GM12874 (cell line): ENCODE measurements around the gene GTPBP3.

ENCODE experiments used
- TF ChIP-seq, protein P1 (sequence below): IDR thresholded peaks from 2 replicates; pipeline ENCODE4 v1.5.1; 2011; ENCODE audit warnings: low read depth, mild to moderate bottlenecking, control low read depth, low read length, moderate library complexity; ENCODE audit not compliant: insufficient read depth

The GTPBP3 gene

DNA sequence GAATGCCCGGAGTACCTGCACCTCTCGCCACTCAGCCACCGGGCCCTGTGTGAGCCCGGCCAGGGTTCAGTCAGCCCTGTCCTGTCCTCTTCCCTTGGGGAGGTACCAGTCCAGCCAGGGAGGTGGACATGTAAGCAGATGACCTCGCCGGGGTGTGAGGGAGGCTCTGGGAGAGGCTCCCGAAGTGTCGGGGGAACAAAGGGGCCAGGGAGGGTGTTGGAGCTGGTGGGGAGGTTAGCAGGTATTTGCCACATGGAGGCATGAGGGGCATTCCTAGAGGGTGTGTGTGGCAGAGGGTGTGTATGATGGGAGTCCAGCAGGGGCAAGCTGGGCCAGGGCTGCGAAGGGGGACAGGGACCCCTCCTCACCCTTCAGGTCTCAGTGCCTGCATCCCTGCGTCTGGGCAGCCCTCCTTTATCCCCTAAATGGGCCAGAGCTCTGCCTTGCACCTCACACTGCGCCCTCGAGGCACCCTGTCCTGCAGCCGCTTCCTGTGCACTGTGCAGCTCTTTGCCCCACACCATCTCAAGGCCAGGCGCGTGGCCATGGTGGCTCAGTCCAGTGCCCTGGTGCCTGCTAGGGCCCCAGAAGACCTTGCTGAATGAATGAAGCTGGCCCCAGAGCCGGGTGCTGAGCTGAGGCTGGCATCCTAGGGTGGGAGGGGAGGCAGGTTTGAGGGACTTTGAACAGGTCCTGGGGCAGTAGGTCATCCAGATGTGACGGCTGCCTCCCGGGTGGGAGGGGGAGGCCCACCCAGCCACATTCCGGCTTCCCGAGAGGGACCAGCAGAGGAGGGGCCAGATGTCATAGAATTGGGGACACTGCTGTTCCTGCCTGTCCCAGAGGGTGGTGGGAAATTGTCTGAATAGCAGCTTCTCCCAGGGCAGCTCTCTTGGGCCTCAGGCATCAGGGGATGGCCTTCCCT lies 24.9 kb upstream of the GTPBP3 start:
- TF ChIP-seq, protein P1, sequence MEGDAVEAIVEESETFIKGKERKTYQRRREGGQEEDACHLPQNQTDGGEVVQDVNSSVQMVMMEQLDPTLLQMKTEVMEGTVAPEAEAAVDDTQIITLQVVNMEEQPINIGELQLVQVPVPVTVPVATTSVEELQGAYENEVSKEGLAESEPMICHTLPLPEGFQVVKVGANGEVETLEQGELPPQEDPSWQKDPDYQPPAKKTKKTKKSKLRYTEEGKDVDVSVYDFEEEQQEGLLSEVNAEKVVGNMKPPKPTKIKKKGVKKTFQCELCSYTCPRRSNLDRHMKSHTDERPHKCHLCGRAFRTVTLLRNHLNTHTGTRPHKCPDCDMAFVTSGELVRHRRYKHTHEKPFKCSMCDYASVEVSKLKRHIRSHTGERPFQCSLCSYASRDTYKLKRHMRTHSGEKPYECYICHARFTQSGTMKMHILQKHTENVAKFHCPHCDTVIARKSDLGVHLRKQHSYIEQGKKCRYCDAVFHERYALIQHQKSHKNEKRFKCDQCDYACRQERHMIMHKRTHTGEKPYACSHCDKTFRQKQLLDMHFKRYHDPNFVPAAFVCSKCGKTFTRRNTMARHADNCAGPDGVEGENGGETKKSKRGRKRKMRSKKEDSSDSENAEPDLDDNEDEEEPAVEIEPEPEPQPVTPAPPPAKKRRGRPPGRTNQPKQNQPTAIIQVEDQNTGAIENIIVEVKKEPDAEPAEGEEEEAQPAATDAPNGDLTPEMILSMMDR: no peak

DNA sequence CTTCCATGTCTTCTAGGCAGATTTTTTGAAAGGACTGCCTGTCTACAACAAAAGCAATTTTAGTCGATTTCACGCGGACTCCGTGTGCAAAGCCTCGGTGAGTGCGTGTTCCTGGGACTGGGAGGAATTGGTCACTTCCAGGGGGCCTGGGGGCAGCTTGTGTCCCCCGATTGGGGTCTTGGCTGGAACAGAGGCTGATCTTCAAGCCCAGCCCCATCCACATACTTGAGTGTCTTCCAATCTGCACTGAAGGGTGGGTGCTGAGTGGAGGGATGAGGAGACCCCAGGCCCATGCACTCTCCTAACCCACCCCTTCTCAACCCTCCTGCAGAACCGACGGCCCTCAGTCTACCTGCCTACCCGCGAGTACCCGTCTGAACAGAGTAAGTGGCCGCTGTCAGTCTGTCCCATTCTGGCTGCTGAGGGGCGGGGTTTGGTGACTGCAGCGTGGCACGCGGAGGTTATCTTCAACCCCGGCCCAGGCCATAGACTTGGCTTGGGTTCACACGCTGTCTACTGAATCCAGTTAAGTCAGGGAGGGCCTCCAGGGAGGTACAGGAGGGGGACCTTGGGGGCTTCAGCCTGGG lies 23.3 kb upstream of the GTPBP3 start:
- TF ChIP-seq, protein P1: no peak

DNA sequence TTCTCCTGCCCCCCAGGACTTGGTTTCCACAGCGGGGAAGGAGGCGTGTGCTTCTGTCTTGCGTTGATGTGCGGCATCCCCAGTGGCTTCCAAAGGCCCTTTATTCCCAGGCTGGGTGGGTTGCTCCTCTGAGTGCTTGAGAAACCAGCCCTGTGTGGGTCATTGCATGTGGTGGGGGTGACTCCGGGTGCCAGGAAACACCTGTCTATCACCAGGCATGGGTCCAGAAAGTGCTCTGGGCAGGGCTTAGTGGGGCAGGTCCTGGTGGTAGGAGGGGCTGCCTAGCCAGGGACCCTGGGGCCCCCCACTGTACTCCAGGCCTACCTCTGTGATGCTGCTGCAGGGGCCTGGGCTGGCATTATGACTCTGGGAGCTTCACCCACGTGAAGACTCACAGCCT lies 18.4 kb upstream of the GTPBP3 start:
- TF ChIP-seq, protein P1: no peak

DNA sequence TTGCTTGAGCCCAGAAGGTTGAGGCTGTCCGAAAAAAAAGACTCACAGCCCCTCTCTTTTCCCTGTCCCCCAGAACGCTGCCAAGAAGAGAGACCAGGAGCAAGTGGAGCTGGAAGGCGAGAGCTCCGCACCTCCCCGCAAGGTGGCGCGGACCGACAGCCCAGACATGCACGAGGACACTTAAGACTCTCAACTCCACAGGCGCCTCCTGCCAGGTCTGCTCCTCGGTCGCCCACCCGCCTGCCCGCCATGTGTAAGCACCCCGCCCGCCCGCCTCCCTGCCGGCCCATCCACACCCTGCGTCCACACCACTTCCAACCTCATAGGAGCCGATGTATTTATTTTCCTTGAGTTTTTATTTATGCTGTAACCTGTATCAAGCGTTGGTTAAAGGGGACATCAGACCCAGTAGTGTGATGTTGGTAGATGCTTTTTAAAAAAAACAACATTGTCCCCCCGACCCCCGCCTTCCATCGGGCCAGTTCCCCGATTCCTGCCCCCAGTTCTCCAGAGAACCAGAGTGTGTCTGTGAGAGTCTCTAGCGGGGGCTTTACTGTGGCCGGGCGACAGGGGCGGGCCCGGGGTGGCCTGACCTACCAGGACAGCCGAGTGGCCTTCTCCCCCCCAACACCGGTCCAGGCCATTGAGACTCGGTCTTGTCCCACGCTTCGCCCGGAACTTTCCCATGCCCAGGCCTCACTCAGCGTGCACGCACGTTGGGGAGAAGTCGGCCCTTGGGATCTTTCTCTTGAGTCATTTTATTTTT lies 17.7 kb upstream of the GTPBP3 start:
- TF ChIP-seq, protein P1: no peak

DNA sequence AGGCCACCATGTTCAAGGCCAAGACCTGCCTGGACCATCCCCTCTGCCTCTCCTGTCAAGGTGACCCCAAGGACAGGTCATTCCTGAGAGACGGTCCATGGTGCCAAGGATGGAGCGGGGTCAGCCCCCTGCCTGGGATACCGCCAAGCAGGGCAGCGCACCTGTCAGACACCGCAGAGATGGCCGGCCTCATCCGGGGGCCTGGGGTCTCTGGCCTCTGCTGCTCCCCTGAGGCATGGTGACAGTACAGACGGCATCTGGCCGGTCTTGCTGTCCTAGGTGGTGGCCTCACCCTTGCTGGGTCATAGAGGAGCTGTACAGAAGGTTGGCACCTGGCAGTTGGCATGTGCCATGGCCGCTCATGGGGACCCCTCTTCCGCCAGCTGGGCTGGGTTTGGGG lies 16.9 kb upstream of the GTPBP3 start:
- TF ChIP-seq, protein P1: no peak

DNA sequence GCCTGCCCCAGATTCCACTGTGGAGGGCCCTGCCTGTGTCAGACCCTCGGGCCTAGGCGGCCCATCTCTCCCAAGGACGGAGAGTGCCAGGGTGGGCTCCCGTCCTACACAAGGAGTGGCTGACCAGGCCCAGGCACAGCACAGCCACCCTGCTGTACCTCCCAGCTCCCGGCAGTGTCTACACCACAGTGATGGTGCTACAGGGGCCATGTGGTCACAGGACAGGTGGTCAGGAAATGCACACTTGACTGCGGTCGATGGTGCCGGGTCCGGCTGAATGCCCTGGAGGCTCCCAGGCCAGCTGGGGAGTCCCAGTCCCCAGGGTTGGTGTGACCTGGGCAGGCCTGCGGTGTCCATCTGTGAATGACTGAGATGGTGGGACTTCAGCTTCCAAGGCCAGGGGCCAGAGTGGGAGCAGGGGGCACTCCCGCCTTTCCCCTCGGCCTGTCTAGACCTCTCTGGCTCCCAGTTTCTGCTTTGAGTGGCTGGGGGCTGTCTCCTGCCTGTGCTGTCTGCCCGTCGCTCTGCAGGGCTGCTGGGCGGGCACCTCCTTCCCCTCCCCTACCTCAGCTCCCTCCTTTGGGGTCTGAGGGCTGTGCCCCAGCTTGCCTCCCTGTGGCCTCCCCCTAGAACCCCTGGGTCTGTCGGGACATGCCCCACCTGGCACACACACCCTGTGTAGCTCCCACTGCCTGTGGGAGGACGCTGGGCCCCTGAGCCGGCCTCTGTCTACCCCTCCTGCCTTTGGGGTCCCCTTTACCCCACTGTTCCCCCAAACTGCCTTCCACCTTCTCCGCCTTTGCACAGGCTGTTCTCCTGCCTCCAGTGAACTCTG lies 15.5 kb upstream of the GTPBP3 start:
- TF ChIP-seq, protein P1: no peak
